ENCODE results near the gene MACROD2.
"Not testable (repeated sequence)": the region's sequence is repeated elsewhere in the genome, so short reads cannot be mapped to it uniquely, and the experiment has no call there.

Gene MACROD2

GRCh38 chr20:14220986-14221385 lies 225.7 kb downstream of the MACROD2 start:
- no peak for TF ChIP-seq CTCF (IDR thresholded peaks at IDR 0.05)
- Histone ChIP-seq H3K27me3 (ENCODE audit: control insufficient read depth, insufficient read depth, low read length) (no peaks in the 10 kb centered on the region), H3K27ac (no peak overlapping the region)

GRCh38 chr20:14223806-14224205 lies 228.5 kb downstream of the MACROD2 start:
- H3K9me3 ChIP-seq (ENCODE audit: control insufficient read depth, low read length): no peaks in the 10 kb centered on the region
- no peaks in the 10 kb centered on the region for H3K79me2 ChIP-seq
- no peak for TF ChIP-seq CTCF (IDR thresholded peaks at IDR 0.05)
- no peak overlapping the region for H3K9ac ChIP-seq
- H2AFZ ChIP-seq: no peak overlapping the region
- H3K4me3 ChIP-seq (ENCODE audit: low read depth, low read length): no peak overlapping the region
- peaks cover 4% of the 10 kb centered on the region for H3K4me1 ChIP-seq
- H3K36me3 ChIP-seq (ENCODE audit: control insufficient read depth, insufficient read depth, low read length): no peaks in the 10 kb centered on the region
- H3K27me3 ChIP-seq (ENCODE audit: control insufficient read depth, insufficient read depth, low read length): no peaks in the 10 kb centered on the region
- no peak overlapping the region for H3K4me2 ChIP-seq (ENCODE audit: low read length)
- no peak overlapping the region for H3K27ac ChIP-seq

More at GRCh38 chr20:14220986-14221385, 225.7 kb downstream of the MACROD2 start:
- Histone ChIP-seq H3K4me3 (ENCODE audit: low read depth, low read length) (no peak overlapping the region), H3K9ac (no peak overlapping the region), H3K36me3 (ENCODE audit: control insufficient read depth, insufficient read depth, low read length) (no peaks in the 10 kb centered on the region), H3K4me2 (ENCODE audit: low read length) (no peak overlapping the region), H2AFZ (no peak overlapping the region), H3K79me2 (no peaks in the 10 kb centered on the region), H3K9me3 (ENCODE audit: control insufficient read depth, low read length) (no peaks in the 10 kb centered on the region), H3K4me1 (peaks cover 3% of the 10 kb centered on the region)

- not testable (repeated sequence) for H3K4me2 ChIP-seq (ENCODE audit: low read length); H3K9me3 ChIP-seq (ENCODE audit: control insufficient read depth, low read length); H3K79me2 ChIP-seq; H3K36me3 ChIP-seq (ENCODE audit: control insufficient read depth, insufficient read depth, low read length); H3K4me3 ChIP-seq (ENCODE audit: low read depth, low read length); H3K27ac ChIP-seq; H3K27me3 ChIP-seq (ENCODE audit: control insufficient read depth, insufficient read depth, low read length); H3K4me1 ChIP-seq
- peak overlapping the region; percentile 14 for H3K9ac ChIP-seq
- peak overlapping the region; percentile 84 for H2AFZ ChIP-seq
Observed at GRCh38 chr20:14226051-14227049, 231.0 kb downstream of the MACROD2 start.

- Histone ChIP-seq H3K4me3 (ENCODE audit: low read depth, low read length) (no peak overlapping the region), H2AFZ (no peak overlapping the region), H3K79me2 (no peaks in the 10 kb centered on the region), H3K9ac (no peak overlapping the region), H3K4me1 (no peaks in the 10 kb centered on the region), H3K9me3 (ENCODE audit: control insufficient read depth, low read length) (no peaks in the 10 kb centered on the region), H3K4me2 (ENCODE audit: low read length) (no peak overlapping the region), H3K27ac (no peak overlapping the region), H3K27me3 (ENCODE audit: control insufficient read depth, insufficient read depth, low read length) (no peaks in the 10 kb centered on the region), H3K36me3 (ENCODE audit: control insufficient read depth, insufficient read depth, low read length) (no peaks in the 10 kb centered on the region)
- no peak for TF ChIP-seq CTCF (IDR thresholded peaks at IDR 0.05)
Observed at GRCh38 chr20:14232650-14233049, 237.3 kb downstream of the MACROD2 start.

- TF ChIP-seq CTCF (IDR thresholded peaks at IDR 0.05): no peak
- Histone ChIP-seq H2AFZ (no peak overlapping the region), H3K27me3 (ENCODE audit: control insufficient read depth, insufficient read depth, low read length) (no peaks in the 10 kb centered on the region), H3K4me3 (ENCODE audit: low read depth, low read length) (no peak overlapping the region), H3K4me1 (no peaks in the 10 kb centered on the region), H3K36me3 (ENCODE audit: control insufficient read depth, insufficient read depth, low read length) (no peaks in the 10 kb centered on the region), H3K4me2 (ENCODE audit: low read length) (no peak overlapping the region), H3K79me2 (no peaks in the 10 kb centered on the region), H3K27ac (no peak overlapping the region), H3K9me3 (ENCODE audit: control insufficient read depth, low read length) (no peaks in the 10 kb centered on the region), H3K9ac (no peak overlapping the region)
Observed at GRCh38 chr20:14234666-14235295, 239.5 kb downstream of the MACROD2 start.

Measured in parathyroid adenoma (tissue), 2 donors.